Bone marrow (tissue), 2 donors: Measurements from ENCODE around the gene TMEM51.

ENCODE experiments used
- DNase-seq, 2 donors: peaks; one replicate each; lab custom pipeline; 2025; lab: John Stamatoyannopoulos, UW

The TMEM51 gene, protein sequence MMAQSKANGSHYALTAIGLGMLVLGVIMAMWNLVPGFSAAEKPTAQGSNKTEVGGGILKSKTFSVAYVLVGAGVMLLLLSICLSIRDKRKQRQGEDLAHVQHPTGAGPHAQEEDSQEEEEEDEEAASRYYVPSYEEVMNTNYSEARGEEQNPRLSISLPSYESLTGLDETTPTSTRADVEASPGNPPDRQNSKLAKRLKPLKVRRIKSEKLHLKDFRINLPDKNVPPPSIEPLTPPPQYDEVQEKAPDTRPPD

DNA sequence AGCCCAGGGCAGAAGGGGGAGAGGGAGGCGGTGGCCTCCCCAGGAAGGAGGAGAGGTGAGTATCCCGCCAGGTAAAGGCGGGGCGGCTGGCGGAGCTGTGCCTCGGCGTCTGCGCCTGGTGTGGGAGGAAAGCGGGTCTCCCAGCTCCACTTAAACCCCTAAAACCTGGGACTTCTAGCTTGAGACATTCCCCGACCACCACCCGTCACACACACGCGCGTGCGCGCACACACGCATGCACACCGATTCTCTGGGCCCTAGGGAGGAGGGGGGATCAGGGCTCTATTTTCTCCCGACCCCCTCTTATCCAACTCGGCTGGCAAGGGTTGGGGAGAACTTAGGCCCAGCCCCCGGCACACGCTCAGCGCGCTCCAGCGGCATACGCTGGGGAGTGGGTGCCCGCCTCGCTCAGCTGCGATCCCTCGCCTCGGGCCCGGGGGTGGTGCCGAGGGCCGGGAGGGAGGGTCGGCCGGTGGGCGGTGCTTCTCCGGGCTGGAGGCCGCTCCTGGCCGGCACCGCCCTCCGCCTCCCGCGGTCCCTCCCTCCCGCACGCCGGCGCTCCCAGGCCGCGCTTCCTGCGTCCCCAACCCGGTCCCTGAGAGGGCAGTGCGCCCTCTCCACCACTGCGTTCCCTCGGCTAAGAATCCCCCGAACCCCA is at the start of gene TMEM51:
TSS of gene TMEM51 (plus strand) at position 564 of the 658 bp plus-strand sequence. CDS start 61,341 bp downstream, outside the sequence.
- DNase-seq, result peak in 1 of 2 donors; percentile 46

DNA sequence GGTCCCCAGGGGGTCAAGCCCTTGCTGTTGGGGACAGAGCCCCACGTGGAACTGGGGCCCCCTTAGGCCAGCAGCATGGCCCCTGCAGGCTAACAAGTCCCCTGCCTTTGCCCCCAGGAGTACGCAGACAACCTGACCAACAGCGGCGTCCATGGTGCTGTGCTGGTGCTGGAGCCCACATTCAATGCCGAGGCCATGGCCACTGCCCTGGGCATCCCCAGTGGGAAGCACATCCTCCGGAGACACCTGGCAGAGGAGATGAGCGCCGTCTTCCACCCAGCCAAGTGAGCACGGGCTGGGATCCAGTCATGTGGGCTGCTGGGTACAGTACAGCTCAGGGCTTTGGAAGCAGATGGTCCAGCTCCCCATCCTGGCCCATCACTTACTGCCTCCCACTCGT is 49.6 kb upstream of the TMEM51 start:
- no peak for DNase-seq

DNA sequence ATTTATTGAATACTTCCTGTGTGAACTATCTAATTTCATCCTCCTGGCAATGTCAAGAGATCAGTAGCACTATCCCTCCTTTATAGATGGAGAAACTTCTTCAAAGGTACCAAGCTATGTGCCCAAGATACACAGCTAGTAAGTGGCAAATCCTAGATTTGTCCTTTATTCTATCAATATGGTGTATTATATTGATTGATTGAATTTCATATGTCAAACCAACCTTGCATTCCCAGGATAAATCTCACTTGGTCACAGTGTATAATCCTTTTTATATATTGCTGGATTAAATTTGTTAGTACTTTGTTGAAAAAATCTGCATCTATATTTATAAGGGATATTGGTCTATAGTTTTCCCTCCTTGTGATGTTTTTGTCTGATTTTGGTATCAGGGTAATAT is 48.8 kb upstream of the TMEM51 start:
- no peak for DNase-seq

DNA sequence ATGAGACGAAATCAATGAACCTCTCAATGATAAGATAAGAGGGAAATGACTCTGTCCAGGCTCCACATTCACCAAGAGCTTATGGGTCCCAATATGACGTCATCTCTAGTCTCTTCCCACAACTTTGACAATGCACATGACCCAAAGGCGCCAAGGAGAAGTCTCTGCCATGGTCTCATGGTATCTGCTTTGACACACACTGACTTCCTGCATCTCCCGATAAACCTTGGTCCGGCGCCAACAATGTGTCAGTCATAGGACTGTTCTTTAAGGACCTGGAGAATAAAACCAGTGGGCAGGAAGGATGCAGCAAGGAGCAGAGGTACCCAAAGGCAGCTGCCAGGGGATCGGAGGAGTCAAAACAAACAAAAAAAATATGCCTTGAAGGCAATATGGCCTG is 46.9 kb upstream of the TMEM51 start:
- DNase-seq, result no peak

DNA sequence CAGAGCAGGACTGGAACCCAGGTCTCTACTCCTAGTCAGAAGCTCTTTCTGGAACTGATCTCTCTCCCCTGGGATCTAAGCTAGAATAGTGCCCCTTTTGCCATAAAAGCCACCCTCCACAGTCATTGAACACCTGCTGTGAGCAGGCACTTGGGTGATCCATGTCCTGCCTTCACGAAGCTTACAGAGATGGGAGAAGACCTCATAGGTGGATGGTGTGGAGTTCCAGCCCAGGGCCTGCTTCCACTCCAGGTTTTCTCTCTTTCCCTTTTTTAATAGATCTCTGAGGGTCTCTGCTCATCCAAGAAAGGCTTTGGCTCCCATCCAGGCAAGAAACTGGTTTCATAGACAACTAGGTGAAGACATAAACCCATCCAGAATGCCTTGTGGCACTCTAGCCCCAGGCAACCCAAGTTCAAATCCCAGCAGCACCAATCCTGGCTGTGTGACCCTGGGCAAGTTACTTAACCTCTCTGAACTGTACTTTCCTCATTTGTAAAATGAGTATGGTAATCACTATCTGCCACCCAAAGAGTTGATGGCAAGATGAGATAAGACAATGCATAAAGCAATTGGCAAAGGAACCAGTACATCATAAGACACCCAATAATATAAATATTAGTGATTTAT is 46.4 kb upstream of the TMEM51 start:
- DNase-seq, result no peak

DNA sequence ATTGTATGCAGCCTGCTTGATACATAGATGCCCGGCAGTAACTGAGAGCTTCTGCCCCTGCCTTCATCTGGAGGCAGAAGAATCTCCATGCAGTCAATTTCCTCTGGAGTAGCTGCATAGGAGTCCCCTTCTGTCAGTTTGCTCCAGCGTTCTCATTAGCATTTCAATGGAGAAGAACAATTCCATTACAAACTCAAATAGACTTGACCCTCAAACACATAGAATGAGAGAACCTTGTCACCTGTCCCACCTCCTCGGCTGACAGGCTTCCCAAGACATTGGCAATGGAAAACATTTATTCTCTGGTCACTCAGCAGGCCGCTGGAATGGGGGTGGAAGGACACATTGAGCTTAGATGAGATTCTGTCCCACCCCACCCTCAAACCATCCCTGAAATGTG is 45.6 kb upstream of the TMEM51 start:
- no peak for DNase-seq

DNA sequence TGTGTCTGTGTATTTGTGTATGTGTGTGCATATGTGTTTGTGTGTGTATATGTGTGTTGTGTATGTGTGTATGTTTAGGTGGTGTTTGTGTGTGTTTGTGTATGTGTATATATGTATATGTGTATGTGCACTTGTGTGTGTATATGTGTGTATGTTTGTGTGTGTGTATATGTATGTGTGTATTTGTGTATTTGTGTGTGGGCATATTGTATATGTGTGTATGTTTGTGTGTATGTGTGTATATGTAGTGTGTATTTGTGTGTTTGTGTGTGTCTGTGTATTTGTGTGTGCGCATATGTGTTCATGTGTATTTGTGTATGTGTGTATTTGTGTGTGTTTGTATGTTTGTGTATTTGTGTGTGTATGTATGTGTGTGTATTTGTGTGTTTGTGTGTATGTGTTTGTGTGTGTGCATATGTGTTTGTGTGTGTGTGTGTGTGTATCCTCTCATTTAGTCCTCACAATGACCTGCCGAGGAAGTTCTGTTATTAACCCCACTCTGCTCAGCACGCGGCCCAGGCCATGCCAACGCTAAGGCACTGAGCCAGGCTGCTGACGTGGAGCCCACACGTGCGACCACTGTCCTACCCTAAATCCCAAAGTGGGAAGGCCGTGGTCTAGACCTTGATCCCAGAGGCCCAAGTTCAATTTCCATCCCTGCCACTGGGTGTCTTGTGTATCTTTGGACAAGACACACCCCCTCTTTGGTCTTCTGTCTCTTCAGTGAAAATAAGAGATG is 43.2 kb upstream of the TMEM51 start:
- DNase-seq, result no peak

DNA sequence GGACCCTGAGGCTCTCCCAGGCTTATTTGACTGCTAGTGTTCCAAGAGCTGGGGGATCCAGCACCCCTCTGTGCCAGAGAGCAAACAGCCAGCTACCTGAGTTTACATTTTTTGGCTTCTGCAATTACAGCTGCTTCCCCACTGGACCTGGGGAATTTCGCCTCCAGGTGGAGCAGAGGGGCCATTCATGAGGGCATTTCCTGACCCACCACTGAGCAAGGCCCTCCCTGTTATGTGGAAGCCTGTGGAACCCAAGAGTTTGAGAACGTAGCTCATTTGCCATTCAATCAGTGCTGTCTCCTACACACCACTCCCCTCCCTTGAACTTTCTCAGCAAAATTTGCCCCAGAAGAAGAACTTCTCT is 42.7 kb upstream of the TMEM51 start:
- no peak for DNase-seq

DNA sequence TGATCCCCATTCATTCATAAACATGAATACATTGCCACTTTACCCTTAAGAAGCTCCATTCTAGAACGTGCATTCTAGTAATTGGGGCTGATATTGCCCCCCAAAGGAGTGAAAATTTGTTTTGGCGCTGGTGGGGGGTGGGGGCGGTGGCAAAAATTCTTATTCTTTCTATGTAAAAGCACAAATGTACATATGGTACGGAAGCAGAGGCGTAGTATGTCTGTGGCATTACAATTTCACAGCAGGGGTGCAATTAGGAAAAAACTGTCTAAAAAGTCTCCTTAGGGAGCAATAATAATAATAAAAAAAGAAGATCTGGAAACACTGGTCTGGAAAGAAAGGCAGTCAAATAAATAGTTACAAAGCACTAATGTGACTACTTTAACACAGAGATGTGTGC is 40.4 kb upstream of the TMEM51 start:
- no peak for DNase-seq

DNA sequence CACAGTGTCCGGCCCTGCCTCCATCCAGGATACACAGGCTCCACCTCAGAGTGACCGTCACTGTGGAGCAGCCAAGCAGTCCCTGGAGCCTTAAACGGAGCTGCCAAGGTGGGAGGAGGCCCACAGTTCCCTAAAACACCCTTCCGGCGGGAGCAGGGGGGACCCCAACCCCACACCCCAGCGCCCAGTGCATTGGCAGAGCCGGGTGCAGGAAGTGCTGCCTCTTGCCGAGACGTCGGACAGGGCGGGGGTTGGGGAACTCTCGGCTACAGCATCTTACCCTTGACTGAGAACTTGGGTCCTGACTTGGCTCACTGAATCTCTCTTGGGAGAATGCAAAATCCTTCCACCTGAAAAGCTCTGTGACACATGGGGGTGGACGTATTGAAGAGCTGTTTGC is 38.7 kb upstream of the TMEM51 start:
- no peak for DNase-seq

DNA sequence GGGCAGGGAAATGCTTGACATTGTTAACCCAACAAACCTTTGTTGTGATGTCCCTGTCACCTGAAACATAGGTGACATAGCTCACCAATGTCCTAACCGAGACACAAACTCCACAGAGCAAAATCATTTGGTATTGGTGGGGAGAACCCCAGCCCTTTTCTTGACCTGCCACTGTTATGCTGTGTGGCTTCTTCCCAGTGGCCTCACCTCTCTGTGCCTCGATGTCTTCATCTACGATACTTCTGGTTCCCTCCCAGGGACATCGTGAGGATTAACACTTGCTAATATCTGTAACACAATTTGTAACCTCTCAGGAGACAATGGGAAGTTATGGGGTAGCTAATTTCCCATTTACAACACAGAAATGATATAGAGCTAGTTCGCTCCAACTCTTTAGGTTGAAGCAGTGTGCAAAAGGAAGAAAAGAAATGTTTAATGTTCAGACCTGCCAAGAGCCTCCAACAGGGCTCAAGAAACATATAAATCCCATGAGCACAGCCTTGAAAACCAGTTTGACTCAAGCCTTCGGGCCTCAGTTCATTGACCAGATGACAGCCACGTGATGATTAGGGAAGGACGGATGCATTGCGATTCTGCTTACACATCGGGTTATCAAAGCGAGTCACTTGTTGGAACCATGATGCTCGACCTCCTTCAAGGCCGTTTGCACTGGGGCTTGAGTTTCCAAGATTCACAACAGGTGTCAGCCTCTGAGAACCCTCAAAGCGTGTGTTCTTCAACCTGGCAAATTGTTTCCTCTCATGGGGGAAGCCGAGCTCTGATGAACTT is 37.8 kb upstream of the TMEM51 start:
- no peak for DNase-seq

DNA sequence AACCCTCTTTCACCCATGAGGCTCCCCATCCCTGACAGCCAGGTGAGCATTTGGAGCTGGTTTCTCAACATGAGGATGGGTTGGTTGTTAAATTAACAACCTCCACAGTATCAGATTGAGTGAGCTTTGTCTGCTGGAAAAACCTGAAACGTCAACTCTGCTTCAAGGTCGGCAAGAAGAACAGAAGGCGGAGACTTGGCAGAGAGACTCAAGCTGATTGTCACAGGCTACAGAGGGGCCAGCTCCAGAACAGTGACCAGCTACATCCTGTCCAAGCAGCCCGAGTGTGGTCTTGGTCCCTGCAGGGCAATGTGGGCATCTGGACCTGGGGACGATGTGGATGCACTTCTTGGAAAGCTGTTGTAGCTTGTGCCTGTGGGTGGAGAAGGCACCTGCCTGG is 36.6 kb upstream of the TMEM51 start:
- DNase-seq, result no peak

DNA sequence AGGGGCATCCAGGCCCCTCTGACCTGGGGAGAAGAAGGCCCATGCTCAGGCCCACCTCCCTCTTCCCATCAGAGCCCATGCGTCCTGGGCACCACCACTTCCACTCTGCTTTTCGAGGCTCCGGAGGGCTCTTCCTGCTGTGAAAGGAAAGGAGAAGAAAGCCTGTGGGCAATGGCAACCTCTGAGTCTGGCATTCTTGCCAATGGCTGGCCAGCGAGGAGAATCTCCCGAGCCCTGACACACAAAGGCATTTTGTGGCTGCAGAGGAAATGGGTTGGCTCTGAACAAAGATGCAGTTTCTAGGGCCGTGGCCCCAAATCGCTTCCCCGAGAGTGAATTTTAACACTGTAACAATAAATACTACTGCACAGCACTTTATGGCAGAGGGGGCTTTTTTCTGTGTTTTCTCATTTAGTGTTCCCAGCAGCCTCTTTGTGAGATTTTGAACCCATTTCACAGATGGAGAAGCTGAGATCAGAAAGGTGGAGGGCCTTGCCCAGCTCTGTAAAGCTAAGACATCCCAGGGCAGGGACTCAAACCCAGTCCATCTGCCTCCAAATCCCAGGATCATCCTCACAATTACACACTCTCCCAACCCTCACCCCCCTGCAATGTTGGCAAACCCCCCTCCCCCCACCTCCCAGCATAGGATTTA is 35.7 kb upstream of the TMEM51 start:
- DNase-seq, result no peak

DNA sequence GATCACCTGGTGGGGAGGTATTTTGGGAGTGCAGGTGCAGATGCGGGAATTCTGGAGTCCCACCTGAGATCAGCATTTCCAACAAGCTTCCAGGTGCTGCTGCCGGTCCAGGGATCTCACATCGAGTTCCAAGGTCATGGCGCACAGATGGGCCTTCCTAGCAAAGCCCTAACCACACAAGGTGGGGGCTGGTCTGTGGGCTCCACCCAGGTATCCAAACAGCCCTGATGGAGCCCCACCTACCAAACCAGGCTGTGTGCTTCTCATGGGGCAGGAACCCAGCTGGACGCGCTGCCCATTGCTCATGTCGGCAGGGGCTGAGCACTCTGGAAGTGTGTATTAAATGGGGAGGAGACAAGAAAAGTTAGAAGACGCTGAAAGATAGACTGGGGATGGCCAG is 35.0 kb upstream of the TMEM51 start:
- no peak for DNase-seq

DNA sequence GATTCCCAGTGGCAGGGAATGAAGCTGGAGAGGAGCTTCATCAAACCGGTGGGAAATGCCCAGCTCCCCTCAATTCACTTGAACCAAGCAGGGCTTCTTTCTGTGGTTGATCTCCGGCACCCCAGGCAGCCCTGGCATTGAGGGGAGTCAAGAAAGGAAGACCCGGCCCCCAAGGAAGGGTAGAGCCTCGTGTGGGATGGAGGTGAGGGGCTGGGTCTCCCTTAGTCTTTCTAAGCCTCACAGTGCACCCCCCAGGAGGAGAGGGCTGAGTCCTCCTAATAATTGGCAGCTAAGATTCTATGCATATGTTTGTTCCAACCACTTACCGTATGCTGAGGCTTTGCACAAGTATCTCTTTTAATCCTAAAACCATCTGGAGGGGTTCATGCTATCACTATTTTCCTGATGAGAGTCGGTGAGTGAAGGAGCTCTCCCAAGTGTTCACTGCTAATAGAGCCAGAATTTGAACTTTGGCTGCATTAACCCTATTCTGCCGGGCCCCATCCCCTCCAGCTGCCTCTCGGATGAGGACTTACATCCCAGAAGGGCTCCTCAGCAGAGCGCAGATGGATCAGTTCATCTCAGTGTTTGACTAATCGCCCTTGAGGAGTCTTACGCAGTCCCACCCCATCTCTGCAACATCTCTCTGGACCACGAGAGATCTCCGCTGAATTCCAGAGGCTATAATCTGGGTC is 33.1 kb upstream of the TMEM51 start:
- no peak for DNase-seq

DNA sequence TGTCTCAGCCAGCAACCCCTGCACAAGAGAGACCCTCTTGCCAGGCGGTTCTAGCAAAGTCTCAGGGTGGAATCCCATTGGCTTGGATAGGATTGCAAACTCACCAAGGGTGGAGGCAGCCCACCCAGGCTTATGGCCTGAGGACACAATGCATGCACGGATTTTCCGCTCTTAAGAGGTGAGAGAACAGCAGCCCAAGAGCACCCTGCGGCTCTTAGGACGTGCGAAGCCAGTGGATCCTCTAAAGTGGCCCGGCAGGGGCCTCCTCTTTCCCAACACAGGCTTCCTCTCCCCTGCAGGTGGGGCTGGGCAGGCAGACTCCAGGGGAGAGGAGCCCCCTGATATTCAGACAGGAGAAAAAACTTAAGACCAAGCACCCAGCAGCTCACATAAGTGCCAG is 31.2 kb upstream of the TMEM51 start:
- DNase-seq, result no peak

DNA sequence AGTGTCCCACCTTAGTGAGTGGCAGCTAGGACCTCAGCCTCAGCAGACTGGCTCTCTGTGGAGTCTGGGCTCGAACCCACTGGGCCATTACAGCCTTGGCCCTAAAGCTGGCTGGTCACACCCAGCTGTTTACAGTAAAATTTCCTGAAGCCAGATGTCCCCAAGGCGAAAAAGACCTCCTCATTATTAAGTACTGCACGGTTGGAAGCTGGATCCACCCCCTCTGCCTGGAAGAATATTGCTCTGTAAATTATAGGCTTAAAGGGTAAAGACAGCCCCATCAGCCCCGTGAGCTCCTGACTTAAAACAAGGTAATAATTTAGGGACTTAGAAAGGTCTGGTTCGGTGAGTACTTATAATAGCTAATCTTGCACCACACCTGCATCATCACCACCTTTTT is 30.3 kb upstream of the TMEM51 start:
- DNase-seq, result no peak

DNA sequence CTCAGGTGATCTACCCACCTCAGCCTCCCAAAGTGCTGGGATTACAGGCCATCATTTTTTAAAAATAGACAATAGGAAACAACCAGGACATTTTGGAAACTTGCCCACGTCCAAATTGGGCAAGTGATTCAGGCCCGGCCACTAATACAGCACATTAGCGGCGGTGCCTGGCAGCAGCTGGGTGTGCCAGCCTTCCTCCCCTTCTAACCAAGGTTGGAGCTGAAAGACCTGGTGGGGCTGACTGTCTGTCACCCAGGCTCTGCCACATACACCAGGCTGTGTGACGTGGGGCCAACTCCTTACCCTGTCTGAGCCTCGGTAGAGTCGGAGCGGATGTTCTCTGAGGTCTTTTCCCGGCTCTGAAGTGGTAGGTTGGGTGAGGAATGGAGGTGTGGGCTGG is 29.6 kb upstream of the TMEM51 start:
- no peak for DNase-seq

DNA sequence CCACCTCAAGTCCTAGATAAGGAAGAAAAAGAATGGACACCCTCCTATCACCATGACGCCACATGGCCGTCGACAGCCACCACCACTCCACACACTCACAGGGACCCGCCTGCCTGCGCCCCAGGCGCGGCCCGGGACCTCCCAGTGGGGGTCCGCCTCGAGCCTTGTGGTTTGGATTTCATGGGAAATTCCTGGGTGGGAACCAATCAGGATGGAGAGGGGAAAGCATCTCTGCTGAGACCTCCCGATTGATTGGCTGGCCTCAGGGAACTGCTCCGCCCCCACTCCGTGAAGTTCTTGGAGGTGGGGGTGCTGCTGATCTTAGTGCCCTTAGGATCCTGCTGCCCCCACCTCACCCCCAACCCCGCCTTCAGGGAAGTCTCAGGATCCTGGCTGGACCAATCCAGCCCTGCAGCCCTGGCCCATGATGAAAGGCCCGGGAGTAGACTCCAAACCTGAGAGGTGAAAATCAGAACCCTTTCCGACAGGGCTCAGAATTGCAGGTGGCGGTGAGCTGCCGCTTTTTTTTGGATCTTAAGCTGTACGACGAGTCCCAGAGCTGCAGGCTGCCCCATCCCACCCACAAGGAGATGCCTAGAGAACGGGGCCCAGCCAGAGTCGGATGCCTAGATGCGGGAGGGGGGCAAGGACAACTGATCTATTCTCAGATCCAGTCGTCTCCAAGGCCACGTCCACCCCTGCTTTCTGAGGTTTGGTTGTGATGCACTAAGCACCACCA is 29.0 kb upstream of the TMEM51 start:
- no peak for DNase-seq

DNA sequence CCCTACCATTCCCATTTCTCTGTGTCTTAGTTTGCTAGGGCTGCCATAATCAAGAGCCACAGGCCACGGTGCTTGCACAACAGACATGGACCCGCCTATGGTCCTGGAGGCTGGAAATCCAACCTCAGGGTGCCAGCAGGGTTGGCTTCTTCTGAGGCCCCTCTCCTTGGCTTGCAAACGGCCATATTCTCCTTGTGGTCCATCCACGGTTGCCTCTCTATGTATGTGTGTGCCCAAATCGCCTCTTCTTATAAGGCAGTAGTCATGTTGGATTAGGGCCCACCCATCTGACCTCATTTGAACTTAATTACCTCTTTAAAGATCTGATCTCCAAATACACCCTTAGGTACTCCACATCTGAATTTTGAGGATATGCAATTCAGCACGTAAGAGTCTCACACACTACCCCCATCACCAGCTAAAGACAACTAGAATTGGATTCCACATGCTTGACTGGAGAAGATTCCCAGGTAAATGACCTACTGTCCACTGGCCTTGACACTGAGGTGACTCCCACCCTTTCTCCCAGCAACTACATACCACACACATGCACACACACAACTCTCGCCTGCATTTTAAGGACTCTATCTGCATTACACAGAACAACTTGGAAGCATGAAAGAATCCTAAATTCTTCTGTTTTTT is 28.3 kb upstream of the TMEM51 start:
- DNase-seq, result no peak
